CD14-positive monocyte (primary cell): ENCODE data around the gene CCDC85C. TPM values are rescaled to one million over a fixed set of nuclear protein-coding genes. Genes with fewer than 3 reads are reported as not detected.
A peak's percentile ranks its signal among the peaks of the same experiment; 100 is the strongest.

Source experiments
- DNase-seq, 3 donors: peaks; one replicate each; pipeline ENCODE4 v3.0.0-alpha.2; 2011 to 2022
- H2AFZ ChIP-seq: 2 replicates; pipeline ENCODE4 v1.6.0; 2012; ENCODE audit warnings: mild to moderate bottlenecking, low read depth, low read length, inconsistent platforms; ENCODE audit not compliant: insufficient read depth, poor library complexity, severe bottlenecking
- H3K27ac ChIP-seq, 2 donors: 1 replicate in 1 of 2; 2 replicates in 1 of 2; pipeline ENCODE4 v1.5.1; 2012 to 2013; ENCODE audit warnings: low read length in 2 of 2, control low read depth in 1 of 2, inconsistent platforms in 1 of 2, low read depth in 1 of 2, mild to moderate bottlenecking in 1 of 2
- H3K27me3 ChIP-seq, 2 donors: one replicate each; pipeline versions ENCODE4 v1.6.0 to v1.6.1; 2011 to 2013; ENCODE audit warnings: low read length in 2 of 2; ENCODE audit not compliant: control insufficient read depth in 2 of 2, insufficient read depth in 2 of 2
- H3K36me3 ChIP-seq, 2 donors: replicated peaks in 1 of 2; 1 replicate in 1 of 2; 2 replicates in 1 of 2; pipeline versions ENCODE4 v1.5.1 to v1.6.1; 2012 to 2013; ENCODE audit warnings: low read length in 2 of 2, control low read depth in 1 of 2, inconsistent platforms in 1 of 2, mild to moderate bottlenecking in 1 of 2; ENCODE audit not compliant: insufficient read depth in 2 of 2, control insufficient read depth in 1 of 2
- H3K4me1 ChIP-seq, 2 donors: 1 replicate in 1 of 2; 2 replicates in 1 of 2; pipeline versions ENCODE4 v1.5.1 to v1.6.1; 2012 to 2013; ENCODE audit warnings: low read length in 2 of 2, control low read depth in 1 of 2, inconsistent platforms in 1 of 2, mild to moderate bottlenecking in 1 of 2, moderate library complexity in 1 of 2; ENCODE audit not compliant: insufficient read depth in 2 of 2, control insufficient read depth in 1 of 2
- H3K4me2 ChIP-seq: replicated peaks from 2 replicates; pipeline ENCODE3; 2012; ENCODE audit warnings: low read length, moderate library complexity, mild to moderate bottlenecking; ENCODE audit not compliant: poor library complexity, severe bottlenecking; ENCODE audit errors: extremely low read depth
- H3K4me3 ChIP-seq, 3 experiments: fragments of 200-600 bp in 1 of 3; sonication (generic) in 1 of 3; replicated peaks in 1 of 3; 1 replicate in 2 of 3; 2 replicates in 1 of 3; pipeline ENCODE4 v1.5.1; 2011 to 2013; ENCODE audit warnings: low read length in 3 of 3, mild to moderate bottlenecking in 3 of 3, control low read depth in 2 of 3, low read depth in 2 of 3, inconsistent platforms in 1 of 3, moderate library complexity in 1 of 3
- H3K79me2 ChIP-seq: 2 replicates; pipeline ENCODE4 v1.6.0; 2012; ENCODE audit warnings: mild to moderate bottlenecking, control low read depth, inconsistent platforms, low read length, moderate library complexity; ENCODE audit not compliant: insufficient read depth
- H3K9ac ChIP-seq: 2 replicates; pipeline ENCODE4 v1.6.0; 2017; ENCODE audit warnings: low read length, mild to moderate bottlenecking; ENCODE audit not compliant: insufficient read depth, poor library complexity, severe bottlenecking
- H3K9me3 ChIP-seq, 2 donors: replicated peaks in 1 of 2; 1 replicate in 1 of 2; 2 replicates in 1 of 2; pipeline versions ENCODE4 v1.5.1 to v1.6.1; 2012 to 2013; ENCODE audit warnings: low read length in 2 of 2, control low read depth in 1 of 2; ENCODE audit not compliant: control insufficient read depth in 1 of 2, insufficient read depth in 1 of 2
- H4K20me1 ChIP-seq: 2 replicates; pipeline ENCODE4 v1.6.0; 2012; ENCODE audit warnings: mild to moderate bottlenecking, low read length, control low read depth, moderate library complexity; ENCODE audit not compliant: insufficient read depth
- H3K27ac Mint-ChIP-seq, 7 donors: one replicate each; pipeline ENCODE4 v1.8.0; 2020; ENCODE audit warnings: mild to moderate bottlenecking in 7 of 7, mixed read lengths in 7 of 7, moderate library complexity in 6 of 7, inconsistent platforms in 2 of 7
- H3K27me3 Mint-ChIP-seq, 3 donors: one replicate each; pipeline ENCODE4 v1.8.0; 2021 to 2022; ENCODE audit warnings: low read depth in 3 of 3, mild to moderate bottlenecking in 3 of 3, mixed read lengths in 3 of 3, moderate library complexity in 3 of 3, inconsistent platforms in 1 of 3
- H3K36me3 Mint-ChIP-seq, 2 donors: one replicate each; pipeline ENCODE4 v1.8.0; 2020; ENCODE audit warnings: mixed read lengths in 2 of 2, inconsistent platforms in 1 of 2, mild to moderate bottlenecking in 1 of 2
- H3K4me1 Mint-ChIP-seq: one replicate; pipeline ENCODE4 v1.8.0; 2020; ENCODE audit warnings: mild to moderate bottlenecking, mixed read lengths
- H3K4me3 Mint-ChIP-seq, 2 donors: one replicate each; pipeline ENCODE4 v1.8.0; 2020; ENCODE audit warnings: mild to moderate bottlenecking in 2 of 2, mixed read lengths in 2 of 2, moderate library complexity in 1 of 2
- H3K9me3 Mint-ChIP-seq, 7 donors: one replicate each; pipeline ENCODE4 v1.8.0; 2020 to 2022; ENCODE audit warnings: mixed read lengths in 7 of 7, mild to moderate bottlenecking in 6 of 7, moderate library complexity in 6 of 7, inconsistent platforms in 2 of 7
- CTCF ChIP-seq: fragments of 200-600 bp; IDR thresholded peaks from one replicate; pipeline ENCODE4 v1.8.0; 2022; ENCODE audit warnings: antibody characterized with exemption, mild to moderate bottlenecking
- WGBS: methylation state at CpG from one replicate; pipeline ENCODE4 v1.1.5; 2013; ENCODE audit warnings: missing lambda C conversion rate; ENCODE audit not compliant: insufficient coverage; 5-methylcytosine and 5-hydroxymethylcytosine counted together
- intact Hi-C, 2 donors: fragments of 100-400 bp; cut with micrococcal nuclease; formaldehyde crosslinking; loops; one replicate each; pipeline versions ENCODE4 v1.15.0 to v1.15.1; 2023
- polyA plus RNA-seq, 3 donors: library from polyadenylated mRNA; depleted of rRNA in 1 of 3; unstranded in 2 of 3; stranded (reverse) in 1 of 3; fragments of 300-500 nt in 2 of 3; fragments of >200 nt in 1 of 3; fragmentation: Illumina TruSeq in 2 of 3; gene quantifications; 1 replicate in 2 of 3; 2 replicates in 1 of 3; pipeline ENCODE4 v1.2.3, GENCODE V29; 2012 to 2021

CCDC85C gene
- polyA plus RNA-seq, 3 donors = under 0.01 to 0.03 TPM; not detected in 1

GRCh38 chr14:99566390-99567354, 37.3 kb downstream of the CCDC85C start:
- no peak for DNase-seq
- H2AFZ ChIP-seq = no peak overlapping the region
- no peak overlapping the region for H3K9ac ChIP-seq
- Mint-ChIP-seq H3K4me1 (no peaks in the 10 kb centered on the region), H3K27me3 (peaks cover 5 to 10% (median 5%) of the 10 kb centered on the region in 3 donors), H3K27ac (peak overlapping the region in 1 of 7 donors; percentile 35), H3K36me3 (no peaks in the 10 kb centered on the region), H3K4me3 (no peak overlapping the region), H3K9me3 (peaks cover 0 to 2% (median 0%) of the 10 kb centered on the region in 7 donors)
- H3K79me2 ChIP-seq = no peaks in the 10 kb centered on the region
- H3K4me2 ChIP-seq = no peak overlapping the region
- no peak overlapping the region for H3K4me3 ChIP-seq
- no peaks in the 10 kb centered on the region for H3K36me3 ChIP-seq
- WGBS = 92% methylated on average over 16 of the region's 20 CpGs
- H3K4me1 ChIP-seq = no peaks in the 10 kb centered on the region
- H3K27ac ChIP-seq = no peak overlapping the region
- H3K9me3 ChIP-seq = no peaks in the 10 kb centered on the region
- no peaks in the 10 kb centered on the region for H4K20me1 ChIP-seq
- no peak for TF ChIP-seq CTCF
- intact Hi-C loops = no loop called here
- no peaks in the 10 kb centered on the region for H3K27me3 ChIP-seq

- no peak for DNase-seq
- H3K4me3 ChIP-seq = no peak overlapping the region
- H3K4me2 ChIP-seq = no peak overlapping the region
- H3K27me3 Mint-ChIP-seq = peaks cover 5 to 10% (median 7%) of the 10 kb centered on the region in 3 donors
- no peak overlapping the region for H3K27ac ChIP-seq
- H3K4me1 ChIP-seq = no peaks in the 10 kb centered on the region
- 64% methylated on average over 7 of the region's 7 CpGs for WGBS
- H3K27ac Mint-ChIP-seq = no peak overlapping the region
- H3K9me3 ChIP-seq = no peaks in the 10 kb centered on the region
- H4K20me1 ChIP-seq = no peaks in the 10 kb centered on the region
- H3K27me3 ChIP-seq = no peaks in the 10 kb centered on the region
- intact Hi-C loops = no loop called here
- peaks cover 0 to 2% (median 0%) of the 10 kb centered on the region in 7 donors for H3K9me3 Mint-ChIP-seq
- H3K36me3 Mint-ChIP-seq = no peaks in the 10 kb centered on the region
- no peak overlapping the region for H3K9ac ChIP-seq
- H3K79me2 ChIP-seq = no peaks in the 10 kb centered on the region
- no peaks in the 10 kb centered on the region for H3K36me3 ChIP-seq
- H2AFZ ChIP-seq = no peak overlapping the region
- no peak for TF ChIP-seq CTCF
- H3K4me1 Mint-ChIP-seq = no peaks in the 10 kb centered on the region
- H3K4me3 Mint-ChIP-seq = no peak overlapping the region
Measured at GRCh38 chr14:99566009-99566389, 38.0 kb downstream of the CCDC85C start.
